Rectal smooth muscle tissue (tissue), 1 donor: ENCODE results near the gene FOLR2.

Source experiments
- H3K27ac ChIP-seq: one replicate; pipeline ENCODE4 v1.7.0; 2013; ENCODE audit warnings: low read depth, low read length, inconsistent platforms
- H3K27me3 ChIP-seq: one replicate; pipeline ENCODE4 v1.7.0; 2013; ENCODE audit warnings: low read length; ENCODE audit not compliant: control insufficient read depth, insufficient read depth
- H3K36me3 ChIP-seq: one replicate; pipeline ENCODE4 v1.7.0; 2013; ENCODE audit warnings: low read length; ENCODE audit not compliant: control insufficient read depth, insufficient read depth
- H3K4me1 ChIP-seq: one replicate; pipeline ENCODE4 v1.7.0; 2013; ENCODE audit warnings: low read length; ENCODE audit not compliant: control insufficient read depth, insufficient read depth
- H3K4me3 ChIP-seq: one replicate; pipeline ENCODE4 v1.7.0; 2013; ENCODE audit warnings: low read length
- H3K9ac ChIP-seq: one replicate; pipeline ENCODE4 v1.7.0; 2013; ENCODE audit warnings: low read length

Gene FOLR2

DNA sequence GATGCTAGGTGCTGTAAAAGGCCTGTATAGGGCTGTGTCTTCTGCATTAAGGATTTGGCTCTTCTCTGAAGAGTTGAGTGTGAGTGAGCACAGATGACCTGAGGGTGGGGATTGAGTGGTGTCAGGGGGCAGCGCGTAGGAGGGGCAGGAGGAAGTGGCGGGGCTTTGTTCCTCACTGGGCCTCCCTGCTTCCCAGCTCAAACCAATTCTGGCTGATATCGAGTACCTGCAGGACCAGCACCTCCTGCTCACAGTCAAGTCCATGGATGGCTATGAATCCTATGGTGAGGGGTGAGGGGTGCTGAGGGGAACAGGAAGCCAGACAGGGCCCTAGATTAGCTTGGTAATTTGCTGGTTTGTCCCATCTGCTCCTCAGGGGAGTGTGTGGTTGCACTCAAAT, 18.3 kb downstream of the FOLR2 start:
- Histone ChIP-seq H3K27me3 (peaks cover 3% of the 10 kb centered on the region), H3K4me1 (peaks cover 20% of the 10 kb centered on the region), H3K36me3 (peaks cover 58% of the 10 kb centered on the region), H3K9ac (no peak overlapping the region), H3K27ac (no peak overlapping the region), H3K4me3 (no peak overlapping the region)

DNA sequence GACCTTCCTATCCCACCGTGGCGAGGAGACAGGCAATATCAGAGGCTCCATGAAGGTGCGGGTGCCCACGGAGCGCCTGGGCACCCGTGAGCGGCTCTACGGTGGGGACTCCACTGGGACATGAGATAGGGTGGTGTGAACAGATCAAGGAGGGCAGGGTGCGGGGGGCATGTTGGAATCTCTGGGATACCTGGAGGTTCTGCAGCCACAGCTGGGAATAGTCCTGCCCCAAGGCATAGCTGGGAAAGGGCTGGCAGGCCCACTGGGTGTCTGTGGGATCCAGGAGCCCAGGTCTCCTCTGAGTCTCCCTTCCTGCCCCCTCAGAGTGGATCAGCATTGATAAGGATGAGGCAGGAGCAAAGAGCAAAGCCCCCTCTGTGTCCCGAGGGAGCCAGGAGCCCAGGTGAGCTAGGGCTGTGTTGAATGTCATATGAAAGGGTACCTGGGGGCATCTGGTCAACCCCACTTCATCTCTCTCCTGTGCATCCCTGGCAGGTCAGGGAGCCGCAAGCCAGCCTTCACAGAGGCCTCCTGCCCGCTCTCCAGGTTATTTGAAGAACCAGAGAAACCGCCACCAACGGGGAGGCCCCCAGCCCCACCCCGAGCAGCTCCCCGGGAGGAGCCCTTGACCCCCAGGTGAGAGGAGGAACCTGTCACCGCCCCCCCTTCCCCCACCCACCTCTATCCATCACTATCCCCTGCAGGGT, 18.9 kb downstream of the FOLR2 start:
- H3K9ac ChIP-seq: no peak overlapping the region
- peaks cover 20% of the 10 kb centered on the region for H3K4me1 ChIP-seq
- H3K27me3 ChIP-seq: peaks cover 4% of the 10 kb centered on the region
- H3K36me3 ChIP-seq: peaks cover 52% of the 10 kb centered on the region
- no peak overlapping the region for H3K27ac ChIP-seq
- no peak overlapping the region for H3K4me3 ChIP-seq

DNA sequence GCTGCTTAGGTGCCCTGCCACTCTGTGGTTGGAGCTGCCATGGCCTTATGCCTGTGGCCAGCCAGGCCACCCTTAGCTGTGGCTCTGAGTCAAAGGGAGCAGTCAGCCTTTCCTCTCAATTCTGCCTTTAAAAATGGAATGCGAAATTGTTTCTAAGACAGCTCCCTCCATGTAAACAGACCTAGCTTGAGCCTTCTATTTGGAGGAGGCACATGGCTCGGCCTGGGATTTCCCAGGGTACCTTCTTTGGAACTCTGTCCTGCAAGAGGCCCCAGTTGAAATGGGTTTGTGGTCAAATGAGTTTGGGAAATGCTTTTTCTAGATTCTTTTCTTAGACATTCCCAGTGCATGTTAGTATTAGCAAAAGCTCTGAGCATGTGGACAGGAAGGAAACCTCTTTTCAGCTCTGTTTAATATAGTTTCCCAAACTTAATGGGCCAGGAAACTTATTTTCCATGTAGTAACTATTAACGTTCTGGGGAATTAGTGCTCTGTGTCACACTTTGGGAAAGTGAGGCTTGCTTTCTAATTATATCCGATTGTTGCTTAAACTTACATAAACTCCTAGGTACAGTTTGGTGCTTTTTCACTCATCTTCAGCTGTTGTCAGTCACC, 19.6 kb downstream of the FOLR2 start:
- Histone ChIP-seq H3K9ac (no peak overlapping the region), H3K27me3 (peaks cover 9% of the 10 kb centered on the region), H3K36me3 (peaks cover 47% of the 10 kb centered on the region), H3K4me1 (peaks cover 20% of the 10 kb centered on the region), H3K4me3 (no peak overlapping the region), H3K27ac (no peak overlapping the region)

DNA sequence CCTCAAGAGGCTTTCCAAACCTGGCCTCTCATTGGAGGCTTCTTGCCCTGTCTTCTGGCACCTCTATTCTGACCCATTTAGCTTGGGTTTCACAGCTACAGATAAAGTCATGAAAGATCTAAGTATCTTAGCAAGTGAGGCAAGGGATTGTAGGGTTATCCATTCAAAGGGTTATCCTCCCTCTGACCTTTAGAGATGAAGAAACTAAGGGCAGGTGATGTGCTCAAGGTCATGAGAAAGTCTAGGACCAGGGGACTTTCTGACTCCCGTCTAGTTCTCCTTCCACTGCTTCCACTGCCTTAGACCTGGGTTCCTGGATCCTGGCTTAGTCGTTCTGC, 20.1 kb downstream of the FOLR2 start:
- Histone ChIP-seq H3K36me3 (peaks cover 43% of the 10 kb centered on the region), H3K9ac (no peak overlapping the region), H3K27me3 (peaks cover 13% of the 10 kb centered on the region), H3K4me3 (no peak overlapping the region), H3K27ac (peak overlapping the region; percentile 30), H3K4me1 (peaks cover 20% of the 10 kb centered on the region)

DNA sequence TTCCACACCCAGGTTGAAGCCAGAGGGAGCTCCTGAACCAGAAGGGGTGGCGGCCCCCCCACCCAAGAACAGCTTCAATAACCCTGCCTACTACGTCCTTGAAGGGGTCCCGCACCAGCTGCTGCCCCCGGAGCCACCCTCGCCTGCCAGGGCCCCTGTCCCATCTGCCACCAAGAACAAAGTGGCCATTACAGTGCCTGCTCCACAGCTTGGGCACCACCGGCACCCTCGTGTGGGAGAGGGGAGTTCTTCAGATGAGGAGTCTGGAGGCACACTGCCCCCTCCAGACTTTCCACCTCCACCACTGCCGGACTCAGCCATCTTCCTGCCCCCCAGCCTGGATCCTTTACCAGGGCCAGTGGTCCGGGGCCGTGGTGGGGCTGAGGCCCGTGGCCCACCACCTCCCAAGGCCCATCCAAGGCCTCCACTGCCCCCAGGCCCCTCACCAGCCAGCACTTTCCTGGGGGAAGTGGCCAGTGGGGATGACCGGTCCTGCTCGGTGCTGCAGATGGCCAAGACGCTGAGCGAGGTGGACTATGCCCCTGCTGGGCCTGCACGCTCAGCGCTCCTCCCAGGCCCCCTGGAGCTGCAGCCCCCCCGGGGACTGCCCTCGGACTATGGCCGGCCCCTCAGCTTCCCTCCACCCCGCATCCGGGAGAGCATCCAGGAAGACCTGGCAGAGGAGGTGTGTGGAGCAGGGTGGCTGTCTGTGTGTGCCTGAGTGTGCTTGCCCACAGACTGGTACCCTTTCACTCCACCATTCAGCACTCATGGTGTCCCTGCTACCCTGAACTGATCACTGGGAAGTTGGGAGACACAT, 20.7 kb downstream of the FOLR2 start:
- H3K36me3 ChIP-seq: peaks cover 37% of the 10 kb centered on the region
- H3K9ac ChIP-seq: no peak overlapping the region
- H3K4me1 ChIP-seq: peaks cover 20% of the 10 kb centered on the region
- peak overlapping the region; percentile 32 for H3K27ac ChIP-seq
- peaks cover 17% of the 10 kb centered on the region for H3K27me3 ChIP-seq
- no peak overlapping the region for H3K4me3 ChIP-seq

DNA sequence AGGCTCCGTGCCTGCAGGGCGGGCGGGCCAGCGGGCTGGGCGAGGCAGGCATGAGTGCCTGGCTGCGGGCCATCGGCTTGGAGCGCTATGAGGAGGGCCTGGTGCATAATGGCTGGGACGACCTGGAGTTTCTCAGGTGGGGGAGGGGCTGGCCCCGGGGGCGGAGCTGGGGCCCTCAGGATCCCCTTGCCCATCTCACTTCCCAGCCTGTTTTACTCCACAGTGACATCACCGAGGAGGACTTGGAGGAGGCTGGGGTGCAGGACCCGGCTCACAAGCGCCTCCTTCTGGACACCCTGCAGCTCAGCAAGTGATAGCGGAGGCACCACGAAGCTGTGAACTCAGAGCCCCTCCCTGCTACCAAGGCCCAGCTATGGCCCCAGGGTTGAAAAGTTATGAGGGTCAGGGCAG, 21.5 kb downstream of the FOLR2 start:
- Histone ChIP-seq H3K9ac (no peak overlapping the region), H3K36me3 (peaks cover 30% of the 10 kb centered on the region), H3K4me3 (no peak overlapping the region), H3K4me1 (peaks cover 20% of the 10 kb centered on the region), H3K27ac (peak overlapping the region; percentile 79), H3K27me3 (peaks cover 17% of the 10 kb centered on the region)

DNA sequence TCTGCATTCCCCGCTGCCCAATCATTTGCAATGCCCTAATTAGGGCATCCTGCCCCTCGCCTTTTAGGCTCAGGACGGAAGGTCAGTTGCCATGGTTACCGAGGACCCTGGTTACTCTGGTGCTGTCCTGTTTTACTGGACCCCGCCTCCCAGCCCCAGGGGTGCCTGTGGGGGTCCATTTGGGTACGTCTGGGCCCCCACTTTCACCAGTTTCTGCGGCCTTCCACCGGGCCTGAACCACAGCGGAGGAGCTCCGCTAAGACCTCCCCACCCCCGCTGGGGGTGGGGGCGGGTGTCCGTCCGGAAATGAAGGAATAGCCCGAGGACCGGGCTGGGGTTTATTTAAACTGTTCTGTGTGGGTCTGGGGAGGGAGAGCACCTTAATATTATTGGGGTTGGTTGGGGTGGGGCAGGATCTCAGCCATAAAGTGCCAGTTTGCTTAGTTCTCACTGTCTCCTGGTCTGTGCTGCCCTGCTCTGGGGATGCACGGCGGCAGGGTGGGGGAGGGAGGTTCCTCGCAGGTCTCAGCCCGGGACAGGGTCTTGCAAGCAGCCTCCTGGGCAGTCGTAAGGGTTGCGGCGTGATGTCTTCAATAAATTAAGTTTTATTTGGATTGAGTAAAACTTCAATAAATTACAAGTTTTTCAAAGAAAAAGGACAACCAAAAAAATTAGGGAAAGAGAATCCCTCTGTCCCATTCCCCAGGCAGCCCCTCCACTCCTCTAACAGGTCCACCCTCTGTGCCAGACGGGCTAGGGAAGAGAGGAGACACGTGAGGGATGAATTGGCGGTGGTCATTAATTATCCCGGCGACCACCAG, 22.1 kb downstream of the FOLR2 start:
- H3K4me1 ChIP-seq: peaks cover 20% of the 10 kb centered on the region
- peaks cover 23% of the 10 kb centered on the region for H3K36me3 ChIP-seq
- no peak overlapping the region for H3K4me3 ChIP-seq
- peaks cover 22% of the 10 kb centered on the region for H3K27me3 ChIP-seq
- H3K9ac ChIP-seq: no peak overlapping the region
- H3K27ac ChIP-seq: peak overlapping the region; percentile 79

DNA sequence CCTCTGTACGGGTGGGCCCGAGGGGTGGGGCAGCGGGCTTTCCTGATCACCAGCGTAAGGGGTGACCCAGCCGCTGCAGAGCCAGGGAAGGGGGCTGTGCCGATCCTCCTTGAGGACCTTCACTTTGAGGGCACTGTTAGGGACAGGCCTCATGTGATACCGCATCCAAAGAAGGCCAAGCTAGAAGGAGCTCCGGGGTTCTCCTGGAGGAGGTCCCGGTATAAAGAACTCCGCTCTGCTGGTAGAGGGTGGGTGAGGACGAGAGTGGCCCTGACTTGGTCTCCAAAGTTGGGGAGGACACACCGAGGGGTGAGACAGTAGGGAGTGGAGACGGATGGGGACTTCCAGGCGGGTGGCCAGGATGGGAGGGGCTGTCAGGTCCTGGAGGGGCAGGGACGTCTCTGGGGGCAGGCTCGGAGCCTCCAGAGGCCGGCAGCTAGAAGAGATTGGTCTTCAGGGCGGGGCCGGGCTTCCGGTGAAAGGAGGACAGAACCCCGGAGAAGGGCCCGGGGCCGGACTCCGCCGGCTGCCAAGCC, 22.8 kb downstream of the FOLR2 start:
- peak overlapping the region; percentile 55 for H3K4me3 ChIP-seq
- H3K36me3 ChIP-seq: peaks cover 16% of the 10 kb centered on the region
- peaks cover 24% of the 10 kb centered on the region for H3K27me3 ChIP-seq
- peak overlapping the region; percentile 79 for H3K27ac ChIP-seq
- H3K9ac ChIP-seq: no peak overlapping the region
- peaks cover 20% of the 10 kb centered on the region for H3K4me1 ChIP-seq

DNA sequence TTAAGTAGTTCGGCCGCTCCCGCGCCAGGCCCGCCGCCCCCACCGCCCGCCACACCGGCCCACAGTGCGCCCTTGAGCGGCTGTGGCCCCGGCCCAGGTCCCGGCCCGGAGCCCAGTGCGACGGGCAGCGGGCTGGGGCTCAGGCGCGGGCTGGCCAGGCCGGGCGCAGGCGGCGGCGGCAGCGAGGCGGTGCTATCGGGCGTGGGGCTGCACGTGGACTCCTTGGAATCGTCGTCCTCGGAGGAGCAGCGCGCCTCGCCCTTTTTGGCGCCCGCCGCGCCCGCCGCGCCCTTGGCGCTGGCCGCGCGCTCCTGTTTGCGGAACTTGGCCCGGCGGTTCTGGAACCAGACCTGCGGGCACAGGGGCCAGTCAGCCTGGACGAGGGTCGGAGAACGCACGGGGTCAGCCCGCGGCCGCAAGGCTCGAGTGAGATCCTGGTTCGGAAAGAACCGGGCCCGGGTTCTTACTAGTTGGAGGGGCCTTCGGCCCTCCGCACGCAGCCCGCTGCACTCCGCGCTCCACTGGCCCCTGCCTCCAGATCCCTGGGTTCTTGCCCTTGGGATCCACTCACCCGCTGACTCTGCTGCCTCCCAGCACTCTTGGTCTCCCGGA, 23.4 kb downstream of the FOLR2 start:
- Histone ChIP-seq H3K27ac (peak overlapping the region; percentile 79), H3K9ac (no peak overlapping the region), H3K36me3 (peaks cover 11% of the 10 kb centered on the region), H3K4me3 (peak overlapping the region; percentile 55), H3K27me3 (peaks cover 30% of the 10 kb centered on the region), H3K4me1 (peaks cover 20% of the 10 kb centered on the region)

DNA sequence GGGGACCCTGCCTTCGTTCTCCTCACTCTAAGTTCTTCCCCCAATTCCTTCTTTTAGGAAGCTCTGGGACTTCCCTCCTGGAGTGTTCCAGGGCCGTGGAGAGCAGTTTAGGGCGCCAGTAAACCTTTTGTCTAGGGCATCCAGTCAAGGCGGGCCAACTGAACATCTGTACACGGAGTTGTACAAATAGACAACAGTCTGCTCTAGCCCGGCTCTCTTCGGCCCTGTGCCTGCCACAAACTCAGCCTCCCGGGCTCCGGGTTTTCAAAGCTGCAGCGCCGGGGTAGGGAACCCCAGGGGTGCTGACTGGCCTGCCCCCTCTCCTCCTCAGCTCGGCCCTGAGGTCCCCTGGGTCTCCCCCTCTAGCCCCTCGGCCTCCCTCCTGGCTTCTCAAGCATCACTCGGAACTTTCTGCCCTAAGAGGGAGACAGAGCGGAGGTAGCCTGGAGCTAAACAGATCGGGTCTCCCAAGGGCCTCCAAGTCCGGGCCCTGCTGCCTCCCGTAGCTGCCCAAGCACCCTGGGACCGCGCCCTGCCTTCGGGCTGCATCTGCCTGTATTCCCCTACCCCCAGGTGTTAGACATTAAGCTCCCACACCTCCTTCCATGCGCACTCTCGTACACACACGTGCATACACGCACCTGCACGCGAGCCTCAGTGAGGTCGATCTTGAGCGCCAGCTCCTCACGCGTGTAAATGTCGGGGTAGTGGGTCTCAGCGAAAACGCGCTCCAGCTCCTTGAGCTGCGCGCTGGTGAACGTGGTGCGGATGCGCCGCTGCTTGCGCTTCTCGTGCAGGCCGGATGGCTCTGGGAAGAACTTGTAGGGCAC, 24.1 kb downstream of the FOLR2 start:
- Histone ChIP-seq H3K27ac (no peak overlapping the region), H3K4me3 (peak overlapping the region; percentile 55), H3K4me1 (peaks cover 20% of the 10 kb centered on the region), H3K27me3 (peaks cover 37% of the 10 kb centered on the region), H3K36me3 (peaks cover 7% of the 10 kb centered on the region), H3K9ac (no peak overlapping the region)

DNA sequence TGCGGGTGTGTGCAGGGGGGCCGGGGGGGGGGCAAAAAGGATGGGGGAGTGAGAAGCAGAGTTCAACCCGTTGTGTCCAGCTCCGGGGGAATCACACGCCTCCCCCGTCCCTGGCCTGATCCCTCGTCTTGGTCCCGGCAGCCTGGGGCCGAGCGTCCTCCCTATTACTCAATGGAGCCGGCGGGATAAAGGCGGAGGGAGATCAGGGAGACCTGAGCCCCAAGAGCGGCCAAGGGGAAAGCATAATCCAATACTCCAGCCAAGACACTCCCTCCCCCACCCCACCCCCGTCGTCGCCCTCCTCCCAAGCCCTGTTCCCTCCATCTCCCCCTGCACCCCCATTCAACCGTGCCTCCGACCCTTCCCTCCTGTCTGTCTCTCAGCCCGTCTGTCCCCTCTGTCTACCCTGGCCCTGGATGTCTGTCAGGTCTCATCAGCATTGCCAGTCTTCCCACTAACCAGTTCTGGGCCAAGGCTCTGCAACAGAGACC, 24.7 kb downstream of the FOLR2 start:
- Histone ChIP-seq H3K4me1 (peaks cover 18% of the 10 kb centered on the region), H3K27me3 (peaks cover 40% of the 10 kb centered on the region), H3K36me3 (peaks cover 7% of the 10 kb centered on the region), H3K4me3 (no peak overlapping the region), H3K27ac (no peak overlapping the region), H3K9ac (no peak overlapping the region)
